Measurements from ENCODE around the gene CUL5. TPM values are rescaled to one million over a fixed set of nuclear protein-coding genes. Genes with fewer than 3 reads are reported as not detected.
A peak's percentile ranks its signal among the peaks of the same experiment; 100 is the strongest.

Gene CUL5
- total and polyA plus RNA-seq, 2 of the 8 experiments (the other 6 are each of a cell fraction or from before 2014, with no cell fraction given), result 4.9 to 31.8 TPM

- CTCF ChIA-PET (ENCODE audit: partially characterized antibody), result interaction anchor here (0.7 to 7.8 kb wide), 23 partner anchors 8 to 531 kb away, joined by 3 to 90 read pairs (median 4); no protein-coding TSS in a partner anchor
- no peaks in the 10 kb centered on the region for H3K79me2 ChIP-seq (ENCODE audit: control insufficient read depth in 1 of 2, insufficient read depth in 2 of 2, low read length in 2 of 2)
- peaks cover 0 to 13% (median 3%) of the 10 kb centered on the region in 4 experiments; a peak in 4 of 7 replicates for H3K4me1 ChIP-seq (replicated peaks in 1 of 4; ENCODE audit: control insufficient read depth in 3 of 4, insufficient read depth in 4 of 4, low read length in 3 of 4)
- FAIRE-seq, result no peak
- H2AFZ ChIP-seq (ENCODE audit: low read length), result no peak overlapping the region
- H3K4me3 ChIP-seq (ENCODE audit: extremely low read depth in 1 of 4, insufficient read depth in 2 of 4, low read depth in 3 of 4, low read length in 4 of 4), result no peak overlapping the region
- H3K9me3 ChIP-seq (ENCODE audit: insufficient read depth in 2 of 2, low read depth in 1 of 2, low read length in 1 of 2), result no peaks in the 10 kb centered on the region
- no peak overlapping the region for H3K23ac ChIP-seq (ENCODE audit: insufficient read length)
- H4K20me1 ChIP-seq (replicated peaks in 1 of 2; ENCODE audit: control insufficient read depth in 1 of 2, insufficient read depth in 2 of 2, low read length in 2 of 2), result no peaks in the 10 kb centered on the region
- no peak overlapping the region for H3K14ac ChIP-seq (ENCODE audit: insufficient read length)
- no peaks in the 10 kb centered on the region for H3K79me1 ChIP-seq (ENCODE audit: low read depth, low read length)
- H2BK120ac ChIP-seq (replicated peaks; ENCODE audit: low read depth, low read length), result no peak overlapping the region
- H2AK5ac ChIP-seq (ENCODE audit: low read depth, low read length), result no peak overlapping the region
- H3K9ac ChIP-seq (replicated peaks in 1 of 4; ENCODE audit: extremely low read depth in 1 of 4, low read depth in 3 of 4, low read length in 3 of 4), result no peak overlapping the region
- peaks cover 2% of the 10 kb centered on the region; the same call in 1 of the 2 replicates for H3K23me2 ChIP-seq (ENCODE audit: low read depth, low read length)
- H3K27ac ChIP-seq (ENCODE audit: low read depth, low read length), result no peak overlapping the region
- H3K27me3 ChIP-seq (replicated peaks in 1 of 4; ENCODE audit: control insufficient read depth in 3 of 4, extremely low read depth in 1 of 4, insufficient read depth in 3 of 4, low read length in 3 of 4), result peaks cover 0 to 7% (median 3%) of the 10 kb centered on the region in 4 experiments; a peak in 3 of 7 replicates
- TF ChIP-seq SRF (IDR thresholded peaks at IDR 0.05; ENCODE audit: low read depth, low read length) (no peak), RAD21 (IDR thresholded peaks at IDR 0.05 in 1 of 2, conservative IDR thresholded peaks at IDR 0.05 in 1 of 2; ENCODE audit: low read depth in 2 of 2, low read length in 2 of 2) (peak; percentile 65 to 67), RBBP5 (IDR thresholded peaks at IDR 0.05; ENCODE audit: borderline replicate concordance, low read depth, low read length) (no peak), FOSL1 (IDR thresholded peaks at IDR 0.05; ENCODE audit: insufficient read depth, low read depth, low read length) (no peak)
- TF ChIP-seq, protein P1, sequence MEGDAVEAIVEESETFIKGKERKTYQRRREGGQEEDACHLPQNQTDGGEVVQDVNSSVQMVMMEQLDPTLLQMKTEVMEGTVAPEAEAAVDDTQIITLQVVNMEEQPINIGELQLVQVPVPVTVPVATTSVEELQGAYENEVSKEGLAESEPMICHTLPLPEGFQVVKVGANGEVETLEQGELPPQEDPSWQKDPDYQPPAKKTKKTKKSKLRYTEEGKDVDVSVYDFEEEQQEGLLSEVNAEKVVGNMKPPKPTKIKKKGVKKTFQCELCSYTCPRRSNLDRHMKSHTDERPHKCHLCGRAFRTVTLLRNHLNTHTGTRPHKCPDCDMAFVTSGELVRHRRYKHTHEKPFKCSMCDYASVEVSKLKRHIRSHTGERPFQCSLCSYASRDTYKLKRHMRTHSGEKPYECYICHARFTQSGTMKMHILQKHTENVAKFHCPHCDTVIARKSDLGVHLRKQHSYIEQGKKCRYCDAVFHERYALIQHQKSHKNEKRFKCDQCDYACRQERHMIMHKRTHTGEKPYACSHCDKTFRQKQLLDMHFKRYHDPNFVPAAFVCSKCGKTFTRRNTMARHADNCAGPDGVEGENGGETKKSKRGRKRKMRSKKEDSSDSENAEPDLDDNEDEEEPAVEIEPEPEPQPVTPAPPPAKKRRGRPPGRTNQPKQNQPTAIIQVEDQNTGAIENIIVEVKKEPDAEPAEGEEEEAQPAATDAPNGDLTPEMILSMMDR (IDR thresholded peaks at IDR 0.05; ENCODE audit: control extremely low read depth in 1 of 3, insufficient read depth in 1 of 3, low read depth in 1 of 3, low read length in 3 of 3), result peak in 2 of 3 experiments; percentile 24 to 40; a peak in 2 of 4 replicates
- no peak for DNase-seq (ENCODE audit: low read depth in 1 of 2, low spot score in 2 of 2)
- H2BK12ac ChIP-seq (ENCODE audit: low read depth, low read length), result no peak overlapping the region
- no peak overlapping the region for H4K5ac ChIP-seq (ENCODE audit: insufficient read length, low read depth, low read length)
- POLR2A ChIA-PET (ENCODE audit: partially characterized antibody), result interaction anchor here (0.6 to 1.6 kb wide), 5 partner anchors 23 to 326 kb away, joined by 3 to 4 read pairs (median 3); no protein-coding TSS in a partner anchor
- no peak overlapping the region for H3K4ac ChIP-seq (replicated peaks; ENCODE audit: insufficient read length, low read depth, low read length)
- H4K8ac ChIP-seq (ENCODE audit: extremely low read depth, insufficient read depth, low read length), result no peak overlapping the region
- H3K36me3 ChIP-seq (ENCODE audit: control insufficient read depth in 2 of 4, insufficient read depth in 4 of 4, low read length in 3 of 4), result no peaks in the 10 kb centered on the region
- no peak overlapping the region for H3K18ac ChIP-seq (ENCODE audit: extremely low read depth, low read length)
- no peak overlapping the region for H3K56ac ChIP-seq (replicated peaks; ENCODE audit: insufficient read length, low read depth, low read length)
- no peak overlapping the region for H4K91ac ChIP-seq (replicated peaks; ENCODE audit: insufficient read length, low read length)
- H2BK15ac ChIP-seq (ENCODE audit: low read length), result no peak overlapping the region
- no peak overlapping the region for H2BK20ac ChIP-seq (ENCODE audit: low read length)
- no peak overlapping the region for H3K4me2 ChIP-seq (ENCODE audit: insufficient read depth in 1 of 2, low read depth in 2 of 2, low read length in 2 of 2)
- no peak overlapping the region for H2BK5ac ChIP-seq (ENCODE audit: low read depth, low read length)
Measured at GRCh38 chr11:108117746-108118371, 109.2 kb downstream of the CUL5 start.
